K562 (cell line): ENCODE measurements around the gene IZUMO3. TPM values are rescaled to one million over a fixed set of nuclear protein-coding genes. Genes with fewer than 3 reads are reported as not detected.

ENCODE experiments used
- ATAC-seq: fragments of 200-7000 bp; cut with Tn5 transposase; 3 replicates; pipeline ENCODE4 v1.9.1; 2020; ENCODE audit warnings: moderate library complexity
- BruUV-seq: library from RNA; stranded (reverse); fragments of 400-500 nt; replicated peaks from 2 replicates; lab custom pipeline; 2021; lab: Mats Ljungman, UMichigan
- CTCF ChIA-PET: fragments of 300-600 bp; formaldehyde crosslinking; extraction: SDS; loops from one replicate; lab custom pipeline; 2021; ENCODE audit warnings: low intra/inter-chr PET ratio; lab: Yijun Ruan, JAX
- POLR2A ChIA-PET: fragments of 300-600, 350-650 bp; sonication (Branson Sonifier 250); formaldehyde crosslinking; extraction: SDS; loops from one replicate; lab custom pipeline; 2021; ENCODE audit warnings: antibody characterized with exemption, inconsistent platforms; lab: Yijun Ruan, JAX
- DNase-seq, 4 experiments: peaks; one replicate each; pipeline versions ENCODE4 v3.0.0 to v3.0.0-alpha.2; 2011 to 2018; ENCODE audit warnings: low spot score in 3 of 4, mixed read lengths in 3 of 4; ENCODE audit errors: extremely low read depth in 1 of 4
- FAIRE-seq: peaks from 2 replicates; lab custom pipeline; 2011; peaks lifted over from hg19 to GRCh38; lab: Jason Lieb, UNC
- H2AFZ ChIP-seq: 2 replicates; pipeline ENCODE4 v1.6.0; 2011; ENCODE audit warnings: low read depth, low read length, control low read depth, inconsistent platforms
- H3K27ac ChIP-seq: fragments of 200-600 bp; 3 replicates; pipeline ENCODE4 v1.8.0; 2011; ENCODE audit warnings: low read depth, mild to moderate bottlenecking, control low read depth, inconsistent platforms, low read length, moderate library complexity, mixed read lengths; ENCODE audit errors: extremely low read depth
- H3K27me3 ChIP-seq, 2 experiments: fragments of 300-600 bp in 1 of 2; 2 replicates in 1 of 2; 3 replicates in 1 of 2; pipeline versions ENCODE4 v1.6.0 to v1.8.0; 2011; ENCODE audit warnings: inconsistent platforms in 2 of 2, low read length in 2 of 2, mild to moderate bottlenecking in 1 of 2, mixed read lengths in 1 of 2, moderate library complexity in 1 of 2; ENCODE audit not compliant: control insufficient read depth in 2 of 2, insufficient read depth in 2 of 2
- H3K36me3 ChIP-seq: fragments of 300-600 bp; 3 replicates; pipeline ENCODE4 v1.8.0; 2011; ENCODE audit warnings: mild to moderate bottlenecking, low read length, inconsistent platforms; ENCODE audit not compliant: control insufficient read depth, insufficient read depth
- H3K4me1 ChIP-seq, 2 experiments: fragments of 200-600 bp in 1 of 2; replicated peaks in 1 of 2; 2 replicates in 1 of 2; 3 replicates in 1 of 2; pipeline versions ENCODE4 v1.5.1 to v1.8.0; 2011; ENCODE audit warnings: inconsistent platforms in 2 of 2, low read length in 2 of 2, mild to moderate bottlenecking in 1 of 2, mixed read lengths in 1 of 2, moderate library complexity in 1 of 2; ENCODE audit not compliant: control insufficient read depth in 2 of 2, insufficient read depth in 2 of 2
- H3K4me2 ChIP-seq: 2 replicates; pipeline ENCODE4 v1.6.1; 2011; ENCODE audit warnings: low read length, control low read depth, inconsistent platforms, mixed read lengths; ENCODE audit not compliant: insufficient read depth
- H3K4me3 ChIP-seq: fragments of 200-600 bp; sonication (generic), shearing (Covaris generic); 2 replicates; pipeline ENCODE4 v1.5.1; 2016; ENCODE audit warnings: control low read depth, inconsistent platforms
- H3K79me2 ChIP-seq: fragments of 200-600 bp; 3 replicates; pipeline ENCODE4 v1.8.0; 2011; ENCODE audit warnings: low read length, inconsistent platforms; ENCODE audit not compliant: control insufficient read depth, insufficient read depth
- H3K9ac ChIP-seq, 2 experiments: 2 replicates each; pipeline versions ENCODE4 v1.6.0 to v1.6.1; 2011; ENCODE audit warnings: low read depth in 2 of 2, low read length in 2 of 2, control low read depth in 1 of 2, inconsistent platforms in 1 of 2, mild to moderate bottlenecking in 1 of 2, mixed read lengths in 1 of 2; ENCODE audit not compliant: insufficient read depth in 1 of 2
- H3K9me1 ChIP-seq: one replicate; pipeline ENCODE4 v1.6.0; 2011; ENCODE audit warnings: inconsistent platforms, mild to moderate bottlenecking, low read length, moderate library complexity; ENCODE audit not compliant: control insufficient read depth, insufficient read depth
- H3K9me3 ChIP-seq: replicated peaks from 2 replicates; pipeline ENCODE4 v1.5.1; 2011; ENCODE audit warnings: low read depth, low read length, inconsistent platforms; ENCODE audit not compliant: control insufficient read depth, insufficient read depth
- H4K20me1 ChIP-seq: replicated peaks from 2 replicates; pipeline ENCODE4 v1.6.1; 2011; ENCODE audit warnings: low read length, inconsistent platforms, mixed read lengths; ENCODE audit not compliant: control insufficient read depth, insufficient read depth
- FOXA3 ChIP-seq, 2 experiments: fragments of 450-650 bp in 1 of 2; sonication (generic) in 1 of 2; formaldehyde crosslinking; IDR thresholded peaks in 1 of 2; conservative IDR thresholded peaks in 1 of 2; 2 replicates each; pipeline versions ENCODE4 v1.4.0 to v1.8.0; 2020 to 2022; ENCODE audit warnings: mild to moderate bottlenecking in 2 of 2, missing genetic modification reagents in 1 of 2
- HOXB6 ChIP-seq: fragments of 250-450 bp; sonication (Bioruptor Pico); IDR thresholded peaks from 2 replicates; pipeline ENCODE4 v1.5.1; 2022; ENCODE audit warnings: mild to moderate bottlenecking, borderline replicate concordance
- IFI16 ChIP-seq: fragments of 250-450 bp; sonication (Bioruptor Pico); IDR thresholded peaks from 2 replicates; pipeline ENCODE4 v2.1.2; 2022; ENCODE audit warnings: mild to moderate bottlenecking, inconsistent platforms
- NFATC3 ChIP-seq: fragments of 450-650 bp; IDR thresholded peaks from 2 replicates; pipeline ENCODE4 v1.6.1; 2017; ENCODE audit warnings: mild to moderate bottlenecking
- PHTF2 ChIP-seq: fragments of 250-450 bp; sonication (Bioruptor Pico); IDR thresholded peaks from 2 replicates; pipeline ENCODE4 v1.5.0; 2021; ENCODE audit warnings: mild to moderate bottlenecking
- REST ChIP-seq, 2 experiments: fragments of 450-650 bp; formaldehyde crosslinking in 1 of 2; IDR thresholded peaks; 2 replicates each; pipeline versions ENCODE4 v1.4.0 to v1.6.1; 2014 to 2020; ENCODE audit warnings: mild to moderate bottlenecking in 2 of 2, borderline replicate concordance in 1 of 2, low read depth in 1 of 2
- SMAD2 ChIP-seq: fragments of 150-350 bp; IDR thresholded peaks from 2 replicates; pipeline ENCODE4 v1.6.1; 2014; ENCODE audit warnings: low read depth, mild to moderate bottlenecking, low read length
- SOX6 ChIP-seq: fragments of 450-650 bp; IDR thresholded peaks from 2 replicates; pipeline ENCODE4 v1.6.1; 2014; ENCODE audit warnings: mild to moderate bottlenecking
- TGIF2 ChIP-seq: sonication (generic); formaldehyde crosslinking; IDR thresholded peaks from 2 replicates; pipeline ENCODE4 v1.8.1; 2022; ENCODE audit warnings: mild to moderate bottlenecking, missing genetic modification reagents, moderate library complexity
- XRCC4 ChIP-seq: IDR thresholded peaks from one replicate; pipeline ENCODE4 v1.6.1; 2011; ENCODE audit not compliant: insufficient read depth, insufficient read length; ENCODE audit errors: extremely low read depth
- ZNF609 ChIP-seq: sonication (generic); formaldehyde crosslinking; IDR thresholded peaks from 2 replicates; pipeline ENCODE4 v1.8.1; 2023; ENCODE audit warnings: missing genetic modification reagents, mild to moderate bottlenecking, borderline replicate concordance
- WGBS: fragments of 100-300 bp; shearing (Covaris generic); methylation state at CpG from one replicate; pipeline ENCODE4 v1.1.6; 2016; ENCODE audit warnings: low coverage, mixed read lengths; ENCODE audit not compliant: insufficient coverage; ENCODE audit errors: missing lambda C conversion rate; 5-methylcytosine and 5-hydroxymethylcytosine counted together
- in situ Hi-C: fragments of 300-500 bp; cut with MboI; formaldehyde crosslinking; loops from 4 replicates; pipeline ENCODE4 v1.15.0; 2018; ENCODE audit warnings: inconsistent platforms, mixed read lengths
- intact Hi-C: fragments of 100-400 bp; cut with micrococcal nuclease; formaldehyde crosslinking; loops from 2 replicates; pipeline ENCODE4 v1.14.2; 2022
- polyA plus RNA-seq, 8 experiments: library from polyadenylated mRNA; depleted of rRNA in 4 of 8; stranded (reverse) in 5 of 8; unstranded in 3 of 8; fragments of >200 nt; fragmentation: Nextera tagmentation in 2 of 8; fragmentation: Illumina TruSeq in 1 of 8; extraction: Ambion mirVana in 2 of 8; extraction: Trizol in 1 of 8; gene quantifications; 2 replicates each; pipeline versions ENCODE4 v1.2.1 to v1.2.3, GENCODE V29; 2011 to 2014; ENCODE audit warnings: inconsistent platforms in 1 of 8, missing spikeins in 1 of 8
- total RNA-seq, 7 experiments: library from RNA; depleted of rRNA in 6 of 7; stranded (reverse); fragments of >200 nt in 6 of 7; fragmentation: Illumina TruSeq in 2 of 7; extraction: Trizol in 2 of 7; gene quantifications; 2 replicates each; pipeline versions ENCODE4 v1.2.1 to v1.2.3, GENCODE V29; 2011 to 2021; ENCODE audit warnings: low replicate concordance in 1 of 7

Gene IZUMO3
- total and polyA plus RNA-seq, 9 of the 15 experiments (the other 6 are each of a cell fraction or from before 2014, with no cell fraction given) = not detected

- ATAC-seq (no peak), DNase-seq (no peak), FAIRE-seq (no peak)
- no CpG with 5 or more reads among the region's 3 CpGs for whole genome bisulfite sequencing
- ChIA-PET POLR2A (no interaction called here), CTCF (no interaction called here)
- H3K9me3 ChIP-seq = no peaks in the 10 kb centered on the region
- no TSS peak for BruUV-seq
- no peak overlapping the region for H3K9ac ChIP-seq
- no peaks in the 10 kb centered on the region for H3K36me3 ChIP-seq
- no peaks in the 10 kb centered on the region for H3K9me1 ChIP-seq
- H3K27ac ChIP-seq = no peak overlapping the region
- H3K4me3 ChIP-seq = no peak overlapping the region
- no peaks in the 10 kb centered on the region for H3K27me3 ChIP-seq
- H3K4me2 ChIP-seq = no peak overlapping the region
- H2AFZ ChIP-seq = no peak overlapping the region
- intact Hi-C loops (no loop called here), in situ Hi-C loops (no loop called here)
- no peaks in the 10 kb centered on the region for H3K79me2 ChIP-seq
- no peaks in the 10 kb centered on the region for H3K4me1 ChIP-seq
- no peaks in the 10 kb centered on the region for H4K20me1 ChIP-seq
- TF ChIP-seq HOXB6 (no peak), ZNF609 (CRISPR knock-in tag) (no peak), REST (IDR thresholded peaks at IDR 0.05; ENCODE audit: borderline replicate concordance) (no peak), REST (CRISPR knock-in tag; IDR thresholded peaks at IDR 0.05; ENCODE audit: low read depth) (no peak), NFATC3 (no peak), PHTF2 (CRISPR knock-in tag) (no peak), IFI16 (CRISPR knock-in tag) (no peak), TGIF2 (no peak), SOX6 (no peak), SMAD2 (no peak), FOXA3 (CRISPR knock-in tag; conservative IDR thresholded peaks at IDR 0.05 in 1 of 2, IDR thresholded peaks at IDR 0.05 in 1 of 2) (no peak), XRCC4 (no peak)
Observed at GRCh38 chr9:24516463-24516862, 29.2 kb downstream of the IZUMO3 start.
